ACC112 (cell line): ENCODE data around the gene CCL5.

Experiments used
- H2AFZ ChIP-seq: fragments of 200-600 bp; sonication (generic); one replicate; pipeline ENCODE4 v1.6.0; 2017; ENCODE audit warnings: antibody characterized with exemption, low read length; ENCODE audit not compliant: unreplicated experiment
- H3K27ac ChIP-seq: fragments of 200-600 bp; sonication (generic); 2 replicates; pipeline ENCODE4 v1.5.1; 2014; ENCODE audit warnings: low read depth, mild to moderate bottlenecking, antibody characterized with exemption, low read length, moderate library complexity
- H3K27me3 ChIP-seq: fragments of 200-600 bp; sonication (generic); 2 replicates; pipeline ENCODE4 v1.6.1; 2014; ENCODE audit warnings: mild to moderate bottlenecking, antibody characterized with exemption, low read length, moderate library complexity, mixed read lengths; ENCODE audit not compliant: insufficient read depth
- H3K36me3 ChIP-seq: fragments of 200-600 bp; sonication (generic); 2 replicates; pipeline ENCODE4 v1.6.1; 2016; ENCODE audit warnings: mild to moderate bottlenecking, antibody characterized with exemption, low read length, moderate library complexity, mixed read lengths; ENCODE audit not compliant: insufficient read depth
- H3K4me1 ChIP-seq: fragments of 200-600 bp; sonication (generic); one replicate; pipeline ENCODE4 v1.6.1; 2016; ENCODE audit warnings: low read length, mixed read lengths; ENCODE audit not compliant: insufficient read depth, unreplicated experiment, control insufficient read depth
- H3K4me3 ChIP-seq: fragments of 200-600 bp; sonication (generic); 2 replicates; pipeline ENCODE4 v1.5.1; 2014; ENCODE audit warnings: mild to moderate bottlenecking, low read depth, low read length
- H3K79me2 ChIP-seq: fragments of 200-600 bp; sonication (generic); one replicate; pipeline ENCODE4 v1.6.0; 2016; ENCODE audit warnings: low read length; ENCODE audit not compliant: control insufficient read depth, unreplicated experiment, insufficient read depth

CCL5 gene

GRCh38 chr17:35879773-35880654 lies at the start of gene CCL5:
Gene CCL5, minus strand, starts transcription at chr17:35880360.
- H3K36me3 ChIP-seq, result no peaks in the 10 kb centered on the region
- H3K27ac ChIP-seq, result peak within 1 kb of the TSS; percentile 51; the same call in 1 of the 2 replicates
- peak within 1 kb of the TSS; percentile 46 for H2AFZ ChIP-seq
- no peaks in the 10 kb centered on the region for H3K79me2 ChIP-seq
- peaks cover 19% of the 10 kb centered on the region for H3K4me1 ChIP-seq
- no peaks in the 10 kb centered on the region for H3K27me3 ChIP-seq
- peak within 1 kb of the TSS; percentile 58; the same call in 1 of the 2 replicates for H3K4me3 ChIP-seq

GRCh38 chr17:35927714-35928113 lies 47.6 kb upstream of the CCL5 start:
- H3K79me2 ChIP-seq, result no peaks in the 10 kb centered on the region

GRCh38 chr17:35923609-35924114 lies 43.5 kb upstream of the CCL5 start:
- Histone ChIP-seq H3K79me2 (no peaks in the 10 kb centered on the region), H2AFZ (no peak overlapping the region), H3K4me1 (no peaks in the 10 kb centered on the region), H3K27me3 (no peaks in the 10 kb centered on the region), H3K4me3 (no peak overlapping the region), H3K27ac (no peak overlapping the region), H3K36me3 (no peaks in the 10 kb centered on the region)

More at GRCh38 chr17:35927714-35928113, 47.6 kb upstream of the CCL5 start:
- H3K4me3 ChIP-seq, result no peak overlapping the region
- H3K4me1 ChIP-seq, result peaks cover 19% of the 10 kb centered on the region
- no peak overlapping the region for H2AFZ ChIP-seq
- H3K27ac ChIP-seq, result no peak overlapping the region
- H3K36me3 ChIP-seq, result no peaks in the 10 kb centered on the region
- H3K27me3 ChIP-seq, result no peaks in the 10 kb centered on the region

GRCh38 chr17:35920229-35920628 lies 40.1 kb upstream of the CCL5 start:
- H3K36me3 ChIP-seq, result no peaks in the 10 kb centered on the region
- H2AFZ ChIP-seq, result no peak overlapping the region
- H3K4me3 ChIP-seq, result no peak overlapping the region
- H3K27ac ChIP-seq, result no peak overlapping the region
- H3K27me3 ChIP-seq, result no peaks in the 10 kb centered on the region
- no peaks in the 10 kb centered on the region for H3K79me2 ChIP-seq
- H3K4me1 ChIP-seq, result no peaks in the 10 kb centered on the region

GRCh38 chr17:35918665-35919064 lies 38.5 kb upstream of the CCL5 start:
- Histone ChIP-seq H2AFZ (no peak overlapping the region), H3K79me2 (no peaks in the 10 kb centered on the region), H3K27ac (no peak overlapping the region), H3K36me3 (no peaks in the 10 kb centered on the region), H3K4me3 (no peak overlapping the region), H3K4me1 (no peaks in the 10 kb centered on the region), H3K27me3 (no peaks in the 10 kb centered on the region)

GRCh38 chr17:35917519-35918213 lies 37.5 kb upstream of the CCL5 start:
- Histone ChIP-seq H3K36me3 (no peaks in the 10 kb centered on the region), H3K4me1 (no peaks in the 10 kb centered on the region), H3K4me3 (no peak overlapping the region), H3K27me3 (no peaks in the 10 kb centered on the region), H3K27ac (no peak overlapping the region), H2AFZ (no peak overlapping the region), H3K79me2 (no peaks in the 10 kb centered on the region)

GRCh38 chr17:35915153-35915964 lies 35.2 kb upstream of the CCL5 start:
- no peaks in the 10 kb centered on the region for H3K79me2 ChIP-seq
- no peaks in the 10 kb centered on the region for H3K4me1 ChIP-seq
- no peak overlapping the region for H3K27ac ChIP-seq
- H2AFZ ChIP-seq, result no peak overlapping the region
- 0 out of 2 replicates have a peak, but pooled peaks cover 3% of the 10 kb centered on the region for H3K27me3 ChIP-seq
- H3K36me3 ChIP-seq, result no peaks in the 10 kb centered on the region
- H3K4me3 ChIP-seq, result no peak overlapping the region

- H2AFZ ChIP-seq, result no peak overlapping the region
- H3K27ac ChIP-seq, result no peak overlapping the region
- no peaks in the 10 kb centered on the region for H3K79me2 ChIP-seq
- 0 out of 2 replicates have a peak, but pooled peaks cover 3% of the 10 kb centered on the region for H3K27me3 ChIP-seq
- H3K36me3 ChIP-seq, result no peaks in the 10 kb centered on the region
- no peak overlapping the region for H3K4me3 ChIP-seq
- H3K4me1 ChIP-seq, result no peaks in the 10 kb centered on the region
These were observed 34.2 kb upstream of the CCL5 start for GRCh38 chr17:35914354-35914753.

- 0 out of 2 replicates have a peak, but pooled peaks cover 3% of the 10 kb centered on the region for H3K27me3 ChIP-seq
- H2AFZ ChIP-seq, result no peak overlapping the region
- H3K79me2 ChIP-seq, result no peaks in the 10 kb centered on the region
- no peaks in the 10 kb centered on the region for H3K36me3 ChIP-seq
- no peak overlapping the region for H3K4me3 ChIP-seq
- no peak overlapping the region for H3K27ac ChIP-seq
- no peaks in the 10 kb centered on the region for H3K4me1 ChIP-seq
These were observed 33.4 kb upstream of the CCL5 start for GRCh38 chr17:35913609-35914008.

GRCh38 chr17:35912942-35913341 lies 32.8 kb upstream of the CCL5 start:
- Histone ChIP-seq H3K79me2 (no peaks in the 10 kb centered on the region), H3K4me3 (no peak overlapping the region), H2AFZ (no peak overlapping the region), H3K4me1 (no peaks in the 10 kb centered on the region), H3K36me3 (no peaks in the 10 kb centered on the region), H3K27ac (no peak overlapping the region), H3K27me3 (0 out of 2 replicates have a peak, but pooled peaks cover 3% of the 10 kb centered on the region)
